ENCODE results near the gene AKAP6.

GRCh38 chr14:32805979-32806378 lies 476.9 kb downstream of the AKAP6 start:
- TF ChIP-seq POLR2A (IDR thresholded peaks at IDR 0.05) (no peak), CTCF (IDR thresholded peaks at IDR 0.05) (no peak), EP300 (IDR thresholded peaks at IDR 0.05) (no peak), POLR2AphosphoS5 (IDR thresholded peaks at IDR 0.05) (no peak)
